ENCODE data around the gene PAIP2.
"Not testable (repeated sequence)": the region's sequence is repeated elsewhere in the genome, so short reads cannot be mapped to it uniquely, and the experiment has no call there.

The PAIP2 gene

DNA sequence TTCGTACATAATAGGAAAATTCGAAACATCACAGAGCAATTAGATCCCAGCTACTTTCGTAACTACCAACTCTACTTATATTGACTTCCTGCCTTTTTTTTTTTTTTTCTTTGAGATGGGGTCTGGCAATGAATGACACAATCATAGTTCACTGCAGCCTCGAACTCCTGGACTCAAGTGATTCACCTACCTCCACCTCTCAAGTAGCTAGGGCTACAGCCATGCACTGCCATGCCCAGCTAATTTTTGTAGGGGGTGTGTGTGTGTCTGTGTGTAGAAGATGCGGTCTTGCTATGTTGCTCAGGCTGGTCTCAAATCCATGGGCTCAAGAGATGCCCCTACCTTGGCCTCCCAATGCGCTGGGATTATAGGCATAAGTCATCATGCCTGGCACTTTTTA is 5.8 kb upstream of the PAIP2 start:
- no peak for FAIRE-seq

DNA sequence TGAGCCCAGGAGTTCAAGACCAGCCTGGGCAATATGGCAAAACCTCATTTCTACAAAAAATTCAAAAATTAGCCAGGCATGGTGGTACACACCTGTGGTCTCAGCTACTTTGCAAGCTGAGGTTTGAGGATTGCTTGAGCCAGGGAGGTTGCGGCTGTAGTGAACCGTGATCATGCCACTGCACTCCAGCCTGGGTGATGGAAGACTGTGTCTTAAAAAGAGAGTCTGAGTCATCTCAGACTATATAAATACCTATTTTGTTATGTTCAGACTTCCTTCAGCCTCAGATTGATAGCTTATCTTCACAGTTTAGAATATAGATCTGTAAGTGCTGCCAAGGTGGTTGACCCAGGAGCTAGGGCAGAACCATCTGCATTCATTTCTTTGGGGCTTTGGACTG is 1.6 kb upstream of the PAIP2 start:
- FAIRE-seq, result no peak

DNA sequence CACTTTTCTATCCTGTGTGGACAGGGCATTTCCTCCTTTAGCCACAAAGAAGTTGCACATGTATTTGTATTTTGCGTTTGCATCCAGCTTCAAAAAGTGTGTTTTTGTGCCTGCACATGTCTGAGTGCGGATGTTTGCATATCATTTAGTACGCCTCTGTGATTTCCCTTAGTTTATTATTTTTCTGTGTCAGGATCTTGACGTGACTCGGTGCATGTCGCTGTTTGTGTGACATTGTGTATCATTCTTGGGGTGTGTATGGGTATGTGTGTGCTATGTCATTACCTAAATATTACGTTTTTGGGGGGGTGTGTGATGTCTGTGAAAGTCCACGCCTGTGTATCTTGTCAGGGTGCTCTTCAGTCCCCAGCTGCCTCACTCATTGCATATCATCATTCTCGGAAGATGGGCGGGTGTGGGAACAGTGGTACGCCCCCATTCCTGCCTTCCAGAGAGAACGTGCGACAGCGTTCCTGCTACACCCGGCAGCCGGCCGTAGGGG is 416 bp upstream of the PAIP2 start:
- no peak for FAIRE-seq

DNA sequence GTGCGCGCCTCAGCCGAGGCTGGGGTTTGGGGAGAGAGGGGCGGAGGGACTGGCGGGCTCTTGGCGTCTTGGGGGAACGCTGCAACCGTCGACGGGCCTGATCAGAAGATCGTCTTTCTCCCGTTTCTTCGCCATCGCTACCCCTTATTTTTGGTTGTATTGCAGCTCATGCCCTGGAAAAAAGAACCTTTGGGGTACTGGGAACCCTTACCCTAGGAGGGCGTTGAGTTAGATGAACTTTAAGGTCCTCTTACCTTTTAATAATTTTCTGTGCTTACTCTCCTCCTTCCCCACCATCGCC is 719 bp downstream of the PAIP2 start:
- no peak for FAIRE-seq

DNA sequence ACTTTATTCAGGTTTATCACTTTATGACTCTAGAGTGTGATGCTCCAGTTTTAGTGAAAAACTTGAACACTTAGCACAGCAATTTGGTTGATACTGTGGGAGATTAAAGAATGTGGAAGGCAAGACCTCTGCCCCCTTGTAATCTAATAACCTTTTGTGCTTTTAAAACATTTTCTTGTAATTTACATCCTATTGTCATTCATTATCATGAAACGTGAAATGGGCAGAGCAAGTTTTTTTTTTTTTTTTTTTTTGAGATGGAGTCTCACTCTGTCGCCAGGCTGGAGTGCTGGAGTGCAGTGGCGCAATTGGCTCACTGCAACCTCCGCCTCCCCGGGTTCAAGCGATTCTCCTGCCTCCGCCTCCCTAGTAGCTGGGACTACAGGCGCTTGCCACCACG is 1.8 kb downstream of the PAIP2 start:
- no peak for FAIRE-seq

DNA sequence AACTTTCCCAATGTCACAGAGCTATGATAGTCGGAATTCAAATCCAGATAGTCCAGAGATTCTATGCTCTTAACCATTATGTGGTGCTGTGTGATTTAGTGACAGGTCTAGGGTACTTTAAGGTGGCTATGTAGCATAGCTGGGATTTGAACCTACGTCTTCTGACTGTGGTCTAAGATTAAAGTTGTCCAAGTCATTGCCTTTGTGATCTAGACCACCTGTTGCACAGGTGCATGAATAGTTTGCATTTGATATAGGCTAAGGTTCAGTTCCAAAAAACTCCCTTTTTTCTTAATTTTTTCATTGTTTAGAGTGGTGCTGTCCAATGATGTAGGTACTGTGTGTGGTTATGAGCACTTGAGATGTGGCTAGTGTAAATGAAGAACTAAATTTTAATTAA is 2.5 kb downstream of the PAIP2 start:
- no peak for FAIRE-seq

DNA sequence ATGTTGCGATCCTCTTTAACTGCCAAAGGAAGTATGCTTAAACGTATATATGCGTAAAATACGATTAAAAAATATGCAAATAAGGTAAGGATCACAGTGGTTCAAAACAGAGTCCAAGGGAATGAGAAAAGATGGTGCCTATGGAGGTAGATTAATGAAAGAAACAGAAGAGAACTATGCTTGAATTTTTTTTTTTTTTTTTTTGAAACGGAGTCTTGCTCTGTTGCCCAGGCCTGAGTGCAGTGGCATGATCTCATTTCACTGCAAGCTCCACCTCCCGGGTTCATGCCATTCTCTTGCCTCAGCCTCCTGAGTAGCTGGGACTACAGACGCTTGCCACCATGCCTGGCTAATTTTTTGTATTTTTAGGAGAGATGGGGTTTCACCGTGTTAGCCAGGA is 3.8 kb downstream of the PAIP2 start:
- not testable (repeated sequence) for FAIRE-seq

DNA sequence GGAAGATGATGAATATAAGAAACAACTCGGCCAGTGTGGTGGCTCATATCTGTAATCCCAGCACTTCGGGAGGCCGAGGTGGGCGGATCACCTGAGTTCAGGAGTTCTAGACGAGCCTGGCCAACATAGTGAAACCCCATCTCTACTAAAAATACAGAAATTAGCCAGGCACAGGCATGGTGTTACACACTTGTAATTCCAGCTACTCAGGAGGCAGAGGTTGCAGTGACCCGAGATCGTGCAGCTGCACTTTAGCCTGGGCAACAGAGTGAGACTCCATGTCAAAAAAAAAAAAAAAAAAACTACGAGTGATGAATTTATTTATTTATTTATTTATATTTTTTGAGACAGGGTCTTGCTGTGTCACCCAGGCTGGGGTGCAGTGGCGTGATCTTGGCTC is 6.2 kb downstream of the PAIP2 start:
- FAIRE-seq, result not testable (repeated sequence)

DNA sequence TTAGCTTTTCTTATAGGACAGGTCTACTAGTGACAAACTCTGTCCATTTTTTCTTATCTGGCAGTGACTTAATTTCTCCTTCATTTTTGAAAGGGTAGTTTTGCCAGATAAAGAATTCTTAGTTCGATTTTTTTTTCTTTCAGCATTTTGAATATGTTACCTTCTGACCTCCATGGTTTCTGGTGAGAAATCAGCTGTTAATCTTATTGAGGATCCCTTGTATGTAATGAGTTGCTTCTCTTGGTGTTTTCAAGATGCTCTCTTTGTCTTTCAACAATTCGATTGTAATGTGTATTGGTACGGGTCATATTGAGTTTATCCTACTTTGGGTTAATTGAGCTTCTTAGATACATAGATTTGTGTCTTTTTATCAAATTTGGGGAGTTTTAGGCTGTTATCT is 12.5 kb downstream of the PAIP2 start:
- no peak for FAIRE-seq

DNA sequence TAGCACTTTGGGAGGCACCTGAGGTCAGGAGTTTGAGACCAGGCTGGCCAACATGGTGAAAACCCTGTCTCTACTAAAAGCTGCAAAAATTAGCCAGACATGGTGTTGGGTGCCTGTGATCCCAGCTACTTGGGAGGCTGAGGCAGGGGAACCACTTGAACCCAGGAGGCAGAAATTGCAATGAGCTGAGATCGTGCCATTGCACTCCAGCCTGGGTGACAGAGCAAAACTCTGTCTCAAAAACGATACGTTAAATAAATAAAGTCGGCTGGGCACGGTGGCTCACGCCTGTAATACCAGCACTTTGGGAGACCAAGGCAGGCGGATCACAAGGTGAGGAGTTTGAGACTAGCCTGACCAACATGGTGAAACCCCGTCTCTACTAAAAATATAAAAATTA is 14.2 kb downstream of the PAIP2 start:
- not testable (repeated sequence) for FAIRE-seq

DNA sequence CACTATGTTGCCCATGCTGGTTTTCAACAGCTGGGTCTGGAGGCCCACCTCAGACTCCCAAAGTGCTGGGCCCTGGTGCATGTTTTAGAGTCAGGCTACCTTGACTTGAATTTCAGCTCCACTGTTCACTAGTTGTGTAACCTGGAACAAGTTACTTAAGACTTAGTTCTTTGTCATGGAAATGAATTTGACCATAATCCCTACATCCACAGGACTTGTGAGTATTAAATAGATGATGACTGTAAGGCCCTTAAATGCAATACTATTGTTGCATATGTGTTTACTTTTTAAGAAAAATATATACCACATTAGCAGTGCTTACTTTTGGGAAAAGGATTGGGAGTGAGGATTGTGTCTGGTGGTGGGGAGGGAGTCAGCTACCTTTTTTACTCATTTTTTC is 16.4 kb downstream of the PAIP2 start:
- FAIRE-seq, result no peak

DNA sequence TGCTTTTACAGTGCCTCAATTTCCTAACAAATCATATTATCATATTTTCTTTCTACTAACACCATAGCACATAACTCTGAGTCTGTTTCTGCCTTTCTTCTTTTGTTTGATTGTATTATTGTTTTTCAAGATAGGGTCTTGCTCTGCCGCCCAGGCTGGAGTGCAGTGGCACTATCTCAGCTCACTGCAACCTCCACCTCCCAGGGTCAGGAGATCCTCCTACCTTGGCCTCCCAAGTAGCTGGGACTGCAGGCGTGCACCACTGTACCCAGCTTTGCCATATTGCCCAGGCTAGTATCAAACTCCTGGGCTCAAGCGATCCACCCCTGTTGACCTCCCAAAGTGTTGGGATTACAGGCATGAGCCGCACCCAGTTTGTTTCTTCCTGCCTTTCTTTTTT is 18.7 kb downstream of the PAIP2 start:
- FAIRE-seq, result no peak

DNA sequence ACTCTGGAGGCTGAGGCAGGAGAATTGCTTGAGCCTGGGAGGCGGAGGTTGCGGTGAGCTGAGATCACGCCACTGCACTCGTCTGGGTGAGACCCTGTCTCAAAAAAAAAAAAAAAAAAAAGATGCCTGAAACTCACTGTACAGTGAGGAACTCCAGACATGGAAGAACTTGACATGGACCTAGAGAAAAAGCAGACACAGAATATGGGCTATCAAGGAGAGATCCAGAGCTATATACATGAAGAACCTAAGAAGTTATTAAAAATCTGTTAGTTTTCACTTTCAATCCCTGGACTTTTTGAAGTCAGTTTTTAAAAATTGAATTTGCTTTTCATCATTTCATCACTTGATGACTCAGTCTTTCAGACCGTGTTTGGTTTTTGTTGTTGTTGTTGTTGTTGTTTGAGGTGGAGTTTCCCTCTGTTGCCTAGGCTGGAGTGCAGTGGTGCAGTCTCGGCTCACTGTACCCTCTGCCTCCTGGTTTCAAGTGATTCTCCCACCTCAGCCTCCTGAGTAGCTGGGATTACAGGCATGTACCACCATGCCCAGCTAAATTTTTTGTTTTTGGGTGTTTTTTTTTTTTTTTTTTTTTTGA is 20.3 kb downstream of the PAIP2 start:
- no peak for FAIRE-seq

DNA sequence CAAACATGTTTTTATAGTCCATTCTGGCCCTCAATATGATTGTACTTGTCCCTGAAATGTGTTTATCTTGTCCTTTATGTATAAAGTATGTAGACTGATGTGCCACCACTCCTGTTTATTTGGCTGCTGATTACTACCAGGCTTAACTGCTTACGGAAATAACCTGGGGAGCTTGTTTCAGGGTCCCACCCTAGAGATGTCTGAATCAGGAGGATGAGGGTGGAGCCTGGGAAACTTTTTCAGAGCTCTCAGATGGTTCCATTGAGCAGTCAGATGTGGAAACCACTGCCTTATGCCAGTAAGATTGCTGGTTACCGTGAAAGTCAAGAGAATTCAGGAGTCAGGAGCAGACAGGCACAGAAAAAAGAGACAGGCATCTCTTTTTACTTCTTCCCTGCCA is 22.3 kb downstream of the PAIP2 start:
- FAIRE-seq, result no peak

DNA sequence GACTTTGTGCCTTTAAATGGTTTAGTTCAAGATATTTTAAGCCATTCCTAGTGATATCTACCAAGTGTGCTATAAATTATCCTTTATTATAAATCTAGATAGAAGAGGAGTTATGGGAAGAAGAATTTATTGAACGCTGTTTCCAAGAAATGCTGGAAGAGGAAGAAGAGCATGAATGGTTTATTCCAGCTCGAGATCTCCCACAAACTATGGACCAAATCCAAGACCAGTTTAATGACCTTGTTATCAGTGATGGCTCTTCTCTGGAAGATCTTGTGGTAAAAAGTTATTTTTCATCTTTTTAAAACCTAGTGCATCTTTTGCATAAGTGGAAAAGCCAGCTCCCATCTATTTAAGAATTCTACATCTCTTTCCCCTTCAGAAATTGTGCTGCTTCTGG is 22.8 kb downstream of the PAIP2 start:
- no peak for FAIRE-seq

DNA sequence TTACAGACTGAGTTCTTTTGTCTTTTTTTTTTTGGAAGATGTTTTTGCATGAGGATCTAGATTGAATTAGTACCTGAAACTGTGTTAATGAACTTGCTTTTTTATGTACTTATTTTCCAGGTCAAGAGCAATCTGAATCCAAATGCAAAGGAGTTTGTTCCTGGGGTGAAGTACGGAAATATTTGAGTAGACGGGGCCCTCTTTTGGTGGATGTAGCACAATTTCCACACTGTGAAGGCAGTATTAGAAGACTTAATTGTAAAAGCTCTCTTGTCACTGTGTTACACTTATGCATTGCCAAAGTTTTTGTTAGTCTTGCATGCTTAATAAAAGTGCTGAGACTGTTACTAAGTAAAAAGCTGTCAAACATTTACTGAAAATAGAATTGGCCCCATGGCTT is 27.0 kb downstream of the PAIP2 start:
- FAIRE-seq, result no peak

DNA sequence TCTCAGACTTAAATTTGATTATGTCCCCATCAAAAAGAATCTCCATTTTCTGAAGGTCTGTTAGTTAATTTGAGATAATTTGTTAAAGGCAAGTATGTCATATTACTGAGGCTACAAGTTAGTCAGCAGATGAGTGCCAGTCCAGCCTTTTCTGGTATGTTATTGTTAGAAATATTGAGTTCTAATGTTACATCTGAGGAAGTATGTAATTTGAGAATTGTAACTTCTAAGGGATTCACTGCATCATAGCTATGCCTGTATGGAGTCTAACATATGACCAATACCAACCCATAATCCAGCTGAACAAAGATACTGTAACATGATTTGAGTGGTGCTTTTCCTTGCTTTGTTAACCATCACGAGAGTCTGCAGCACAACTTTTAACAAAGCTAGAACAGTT is 27.5 kb downstream of the PAIP2 start:
- no peak for FAIRE-seq

DNA sequence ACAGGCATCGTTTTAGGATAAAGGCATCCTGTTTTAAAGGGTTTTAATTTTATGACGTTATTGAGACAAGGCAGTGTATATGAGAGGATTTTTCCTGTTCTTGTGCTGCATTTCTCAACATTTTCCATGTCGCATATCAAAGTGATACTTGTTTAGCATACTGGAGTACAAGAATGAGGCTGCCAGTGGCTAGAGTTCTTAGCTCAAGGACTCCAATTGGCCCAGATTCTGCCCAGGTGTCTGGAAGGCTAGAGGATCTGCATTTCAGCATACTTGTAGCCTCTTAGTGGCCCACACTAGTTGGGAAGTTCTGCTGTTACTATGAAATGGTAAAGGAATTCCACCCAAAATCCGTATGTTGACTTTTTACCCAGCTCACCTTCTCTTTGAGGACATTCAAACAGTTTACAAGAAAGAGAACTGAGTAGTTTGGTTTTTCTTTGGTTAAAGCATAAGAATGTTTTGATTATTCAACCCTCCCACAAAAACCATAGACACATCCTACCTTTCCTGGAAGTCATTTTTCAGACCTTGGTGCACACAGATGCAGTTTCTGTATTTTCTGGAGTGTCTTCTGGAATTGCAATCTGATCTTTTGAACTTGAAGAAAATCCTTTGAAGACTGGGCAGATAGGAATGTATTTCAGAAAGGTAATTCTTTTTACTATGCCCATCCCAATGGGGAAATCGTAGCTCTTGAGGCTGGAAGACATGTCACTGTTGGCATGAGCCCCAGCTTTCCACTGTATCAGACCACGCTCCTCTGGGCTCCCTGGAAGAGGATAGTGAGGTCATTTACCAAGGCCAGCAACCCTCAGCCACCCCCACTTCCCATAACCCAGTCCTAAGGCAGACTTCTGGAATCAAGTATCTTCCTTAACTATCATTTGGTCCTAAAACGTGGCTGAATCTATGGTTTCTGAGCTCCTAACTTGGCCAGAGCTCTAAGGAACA is 30.1 kb downstream of the PAIP2 start:
- no peak for FAIRE-seq

DNA sequence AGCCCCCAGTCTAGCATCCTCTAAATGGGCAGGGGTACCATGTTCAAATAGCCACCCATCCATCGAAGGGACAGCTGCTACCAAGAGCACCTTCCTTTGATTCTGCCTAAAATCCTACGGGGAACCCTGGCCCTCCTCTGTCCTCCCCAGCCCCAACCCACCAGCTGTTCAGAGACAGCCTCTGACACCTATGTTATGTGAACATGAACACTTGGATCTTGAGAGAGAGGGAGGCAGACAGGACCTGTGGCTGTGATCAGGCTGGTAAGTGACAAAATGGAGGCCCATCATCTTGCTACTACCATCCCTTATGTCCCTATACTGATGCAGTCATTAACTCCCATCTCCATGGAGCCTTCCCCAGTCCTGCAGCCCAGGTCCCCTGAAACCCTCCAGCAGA is 33.3 kb downstream of the PAIP2 start:
- FAIRE-seq, result no peak

DNA sequence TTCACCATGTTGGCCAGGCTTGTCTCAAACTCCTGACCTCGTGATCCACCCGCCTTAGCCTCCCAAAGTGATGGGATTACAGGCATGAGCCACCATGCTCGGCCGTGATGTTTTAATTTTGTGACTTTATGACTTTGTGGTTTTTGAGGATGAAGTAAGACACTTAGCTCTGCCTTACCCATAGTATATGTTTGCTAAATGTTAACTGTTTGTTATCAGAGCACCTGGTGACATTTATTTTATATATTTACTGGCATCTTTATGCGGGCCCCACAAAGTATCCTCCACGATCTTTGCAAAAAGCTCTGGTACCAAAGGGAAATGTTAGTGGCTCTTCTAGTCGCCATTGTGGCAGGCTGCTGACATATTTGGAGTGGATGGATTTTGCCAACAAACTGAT is 34.7 kb downstream of the PAIP2 start:
- no peak for FAIRE-seq

DNA sequence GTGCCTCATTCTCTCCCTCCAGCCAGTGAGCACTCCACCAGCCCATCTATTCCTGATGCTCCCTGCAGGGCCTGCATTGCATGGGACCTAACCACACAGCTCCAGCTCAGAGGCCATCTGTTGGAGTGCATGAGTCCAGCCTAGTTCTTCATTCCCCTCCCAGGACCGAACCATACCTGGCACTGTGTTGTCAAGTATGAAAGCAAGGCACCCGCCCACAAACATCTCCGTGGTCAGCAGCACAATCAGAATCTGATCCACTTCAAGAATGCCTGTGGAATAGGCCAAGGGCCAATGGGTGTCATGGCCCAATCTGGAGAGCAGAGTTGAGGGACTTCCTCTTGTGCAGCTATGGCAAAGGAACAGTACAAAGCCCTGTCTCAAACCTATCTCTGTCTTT is 35.6 kb downstream of the PAIP2 start:
- no peak for FAIRE-seq

DNA sequence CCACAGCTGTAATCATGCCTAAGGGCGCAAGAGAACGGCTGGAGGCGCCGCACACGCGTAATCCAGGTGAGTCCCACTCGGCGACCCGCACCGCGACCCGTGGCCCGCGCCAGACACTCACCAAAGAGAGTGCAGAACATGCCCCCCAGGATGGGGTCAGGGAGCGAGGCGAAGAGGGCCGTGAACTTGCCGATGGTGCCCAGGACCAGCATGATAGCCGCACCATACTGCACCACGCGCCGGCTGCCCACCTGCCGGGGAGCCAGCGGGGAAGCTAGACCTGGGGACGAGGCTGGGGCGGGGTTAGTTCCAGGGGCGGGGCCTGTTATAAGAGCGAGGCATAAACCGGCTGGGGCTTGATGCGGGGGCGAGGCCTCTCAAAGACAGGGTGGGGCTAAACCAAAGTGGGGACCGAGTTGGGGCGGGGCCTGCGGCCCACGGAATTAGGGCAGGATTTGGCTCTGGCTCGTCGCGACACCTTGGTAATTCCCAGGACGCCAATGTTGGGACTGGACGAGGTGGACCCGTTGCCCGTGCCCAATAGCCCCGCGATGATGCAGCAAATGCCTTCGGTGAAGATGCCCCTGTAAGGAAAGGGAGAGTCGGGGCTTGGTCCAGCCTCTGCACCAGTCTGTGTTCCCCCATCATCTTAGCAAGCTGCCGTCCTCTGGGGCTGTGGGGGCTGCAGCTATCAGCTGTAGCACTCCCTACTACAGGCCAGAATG is 36.6 kb downstream of the PAIP2 start:
- FAIRE-seq, result no peak

DNA sequence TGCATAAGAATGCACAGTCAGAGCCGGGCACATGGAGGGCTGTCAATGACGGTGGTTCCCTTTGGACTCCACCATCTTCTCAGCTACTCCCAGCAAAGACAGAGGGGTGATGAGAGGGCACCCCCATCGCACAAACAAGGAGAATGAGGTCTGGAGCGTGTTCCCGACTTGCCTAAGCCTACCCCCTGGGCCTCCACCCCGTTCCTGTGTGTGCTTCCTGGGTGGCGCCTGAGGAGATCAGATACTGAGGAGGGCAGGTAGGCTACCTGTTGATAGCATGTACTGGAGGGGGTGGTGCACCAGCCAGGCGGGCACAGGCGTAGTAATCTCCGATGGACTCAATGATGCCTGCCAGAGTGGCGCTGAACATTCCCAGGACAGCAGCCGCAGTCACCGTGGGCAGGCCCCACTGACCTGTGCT is 37.3 kb downstream of the PAIP2 start:
- FAIRE-seq, result no peak

All from colon (tissue), 2 donors.